Keratinocyte (primary cell): ENCODE results near the gene COX7B2. TPM values are rescaled to one million over a fixed set of nuclear protein-coding genes. Genes with fewer than 3 reads are reported as not detected.

Experiments used
- DNase-seq: peaks from one replicate; pipeline ENCODE4 v3.0.0-alpha.2; 2011; ENCODE audit warnings: low read depth, missing footprints, low spot score
- FAIRE-seq: peaks from 2 replicates; lab custom pipeline; 2011; peaks lifted over from hg19 to GRCh38; lab: Jason Lieb, UNC
- H2AFZ ChIP-seq: 2 replicates; pipeline ENCODE4 v1.6.0; 2012; ENCODE audit warnings: low read length, control low read depth, inconsistent platforms; ENCODE audit not compliant: control insufficient read depth
- H3K27ac ChIP-seq: 2 replicates; pipeline ENCODE4 v1.5.1; 2011; ENCODE audit warnings: low read length; ENCODE audit not compliant: control insufficient read depth, insufficient read depth
- H3K27me3 ChIP-seq: 3 replicates; pipeline ENCODE4 v1.6.0; 2011; ENCODE audit warnings: low read length; ENCODE audit not compliant: control insufficient read depth, insufficient read depth; ENCODE audit errors: extremely low read depth
- H3K36me3 ChIP-seq, 2 experiments: 2 replicates in 1 of 2; 3 replicates in 1 of 2; pipeline ENCODE4 v1.5.1; 2011; ENCODE audit warnings: low read length in 2 of 2, mild to moderate bottlenecking in 1 of 2; ENCODE audit not compliant: control insufficient read depth in 2 of 2, insufficient read depth in 2 of 2; ENCODE audit errors: extremely low read depth in 1 of 2
- H3K4me1 ChIP-seq: 3 replicates; pipeline ENCODE4 v1.5.1; 2011; ENCODE audit warnings: low read length; ENCODE audit not compliant: control insufficient read depth, insufficient read depth; ENCODE audit errors: extremely low read depth
- H3K4me2 ChIP-seq: 3 replicates; pipeline ENCODE4 v1.6.0; 2011; ENCODE audit warnings: low read depth, low read length; ENCODE audit not compliant: control insufficient read depth, insufficient read depth; ENCODE audit errors: extremely low read depth
- H3K4me3 ChIP-seq, 3 experiments: fragments of 200-600 bp in 1 of 3; sonication (generic) in 1 of 3; 2 replicates in 2 of 3; 3 replicates in 1 of 3; pipeline ENCODE4 v1.5.1; 2011 to 2016; ENCODE audit warnings: low read length in 3 of 3, mild to moderate bottlenecking in 3 of 3, control low read depth in 2 of 3, inconsistent platforms in 1 of 3, low read depth in 1 of 3, mixed read lengths in 1 of 3, mixed run types in 1 of 3, moderate library complexity in 1 of 3; ENCODE audit not compliant: control insufficient read depth in 2 of 3, insufficient read depth in 2 of 3; ENCODE audit errors: extremely low read depth in 1 of 3
- H3K79me2 ChIP-seq: 2 replicates; pipeline ENCODE4 v1.6.0; 2012; ENCODE audit warnings: low read length; ENCODE audit not compliant: control insufficient read depth, insufficient read depth
- H3K9ac ChIP-seq: 3 replicates; pipeline ENCODE4 v1.6.0; 2011; ENCODE audit warnings: low read length; ENCODE audit not compliant: control insufficient read depth, insufficient read depth; ENCODE audit errors: extremely low read depth
- H3K9me1 ChIP-seq: 3 replicates; pipeline ENCODE4 v1.6.0; 2011; ENCODE audit warnings: low read length; ENCODE audit not compliant: control insufficient read depth, insufficient read depth; ENCODE audit errors: extremely low read depth
- H3K9me3 ChIP-seq: 2 replicates; pipeline ENCODE4 v1.5.1; 2012; ENCODE audit warnings: low read depth, low read length; ENCODE audit not compliant: control insufficient read depth
- H4K20me1 ChIP-seq: 3 replicates; pipeline ENCODE4 v1.6.0; 2011; ENCODE audit warnings: low read length; ENCODE audit not compliant: control insufficient read depth, insufficient read depth; ENCODE audit errors: extremely low read depth
- EZH2 ChIP-seq: IDR thresholded peaks from one replicate; pipeline ENCODE4 v1.6.1; 2012; ENCODE audit warnings: inconsistent platforms, mild to moderate bottlenecking, low read length, moderate library complexity
- dilution Hi-C: fragments of 300-500 bp; cut with MboI; formaldehyde crosslinking; loops from one replicate; pipeline ENCODE4 v1.7.0; 2020; ENCODE audit warnings: low sequenced_read_pairs; ENCODE audit not compliant: extremely low pct_ligation_motif_present
- polyA plus RNA-seq, 5 experiments: library from polyadenylated mRNA; depleted of rRNA in 3 of 5; stranded (reverse) in 3 of 5; stranded (forward) in 1 of 5; unstranded in 1 of 5; fragments of >200 nt; gene quantifications; 1 replicate in 1 of 5; 2 replicates in 3 of 5; 3 replicates in 1 of 5; pipeline versions ENCODE4 v1.2.1 to v1.2.3, GENCODE V29; 2011 to 2012; ENCODE audit warnings: missing spikeins in 2 of 5, low read depth in 1 of 5, low replicate concordance in 1 of 5
- TF ChIP-seq, protein P1 (sequence below), 3 experiments: IDR thresholded peaks in 1 of 3; conservative IDR thresholded peaks in 1 of 3; optimal IDR thresholded peaks in 1 of 3; 2 replicates in 2 of 3; 3 replicates in 1 of 3; pipeline versions ENCODE3 to v1.5.1; 2011; ENCODE audit warnings: low read length in 3 of 3, mild to moderate bottlenecking in 3 of 3, moderate library complexity in 2 of 3, control low read depth in 1 of 3, inconsistent platforms in 1 of 3; ENCODE audit not compliant: insufficient read depth in 2 of 3; ENCODE audit errors: extremely low read depth in 1 of 3

The COX7B2 gene
- polyA plus RNA-seq, 1 donor (not counting 4 experiments of a cell fraction or from before 2014, with no cell fraction given): not detected

DNA sequence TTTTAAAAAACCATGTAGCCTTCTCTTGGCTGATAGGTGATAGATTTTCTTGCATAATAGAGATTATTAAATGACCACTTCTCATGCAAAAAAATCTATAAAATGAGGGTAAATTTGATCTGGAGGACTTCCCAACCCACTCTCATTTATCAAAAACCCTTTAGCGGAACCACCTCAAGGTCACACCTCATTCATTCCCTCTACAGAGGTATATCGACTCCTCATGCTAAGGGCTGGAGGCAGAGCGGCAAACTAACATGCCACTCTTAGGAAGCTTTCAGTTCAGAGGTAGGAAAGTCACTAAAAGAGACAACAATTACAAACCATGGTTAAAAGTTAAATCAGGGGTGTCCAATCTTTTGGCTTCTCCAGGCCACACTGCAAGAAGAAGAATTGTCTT is 90.0 kb downstream of the COX7B2 start:
- no peaks in the 10 kb centered on the region for H3K36me3 ChIP-seq
- no peak for TF ChIP-seq EZH2
- TF ChIP-seq, protein P1, sequence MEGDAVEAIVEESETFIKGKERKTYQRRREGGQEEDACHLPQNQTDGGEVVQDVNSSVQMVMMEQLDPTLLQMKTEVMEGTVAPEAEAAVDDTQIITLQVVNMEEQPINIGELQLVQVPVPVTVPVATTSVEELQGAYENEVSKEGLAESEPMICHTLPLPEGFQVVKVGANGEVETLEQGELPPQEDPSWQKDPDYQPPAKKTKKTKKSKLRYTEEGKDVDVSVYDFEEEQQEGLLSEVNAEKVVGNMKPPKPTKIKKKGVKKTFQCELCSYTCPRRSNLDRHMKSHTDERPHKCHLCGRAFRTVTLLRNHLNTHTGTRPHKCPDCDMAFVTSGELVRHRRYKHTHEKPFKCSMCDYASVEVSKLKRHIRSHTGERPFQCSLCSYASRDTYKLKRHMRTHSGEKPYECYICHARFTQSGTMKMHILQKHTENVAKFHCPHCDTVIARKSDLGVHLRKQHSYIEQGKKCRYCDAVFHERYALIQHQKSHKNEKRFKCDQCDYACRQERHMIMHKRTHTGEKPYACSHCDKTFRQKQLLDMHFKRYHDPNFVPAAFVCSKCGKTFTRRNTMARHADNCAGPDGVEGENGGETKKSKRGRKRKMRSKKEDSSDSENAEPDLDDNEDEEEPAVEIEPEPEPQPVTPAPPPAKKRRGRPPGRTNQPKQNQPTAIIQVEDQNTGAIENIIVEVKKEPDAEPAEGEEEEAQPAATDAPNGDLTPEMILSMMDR (optimal IDR thresholded peaks at IDR 0.05 in 1 of 3, IDR thresholded peaks at IDR 0.05 in 1 of 3, conservative IDR thresholded peaks at IDR 0.05 in 1 of 3; ENCODE audit: extremely low read depth in 1 of 3, insufficient read depth in 2 of 3, low read length in 3 of 3): no peak
- H3K9me1 ChIP-seq: no peaks in the 10 kb centered on the region
- DNase-seq (no peak), FAIRE-seq (no peak)
- no peak overlapping the region for H3K4me2 ChIP-seq
- H3K4me1 ChIP-seq: no peaks in the 10 kb centered on the region
- no peak overlapping the region for H3K4me3 ChIP-seq
- H3K79me2 ChIP-seq: no peaks in the 10 kb centered on the region
- no peaks in the 10 kb centered on the region for H3K27me3 ChIP-seq
- H4K20me1 ChIP-seq: no peaks in the 10 kb centered on the region
- dilution Hi-C loops: no loop called here
- H3K9me3 ChIP-seq: no peaks in the 10 kb centered on the region
- no peak overlapping the region for H3K9ac ChIP-seq
- H3K27ac ChIP-seq: no peak overlapping the region
- H2AFZ ChIP-seq: no peak overlapping the region

DNA sequence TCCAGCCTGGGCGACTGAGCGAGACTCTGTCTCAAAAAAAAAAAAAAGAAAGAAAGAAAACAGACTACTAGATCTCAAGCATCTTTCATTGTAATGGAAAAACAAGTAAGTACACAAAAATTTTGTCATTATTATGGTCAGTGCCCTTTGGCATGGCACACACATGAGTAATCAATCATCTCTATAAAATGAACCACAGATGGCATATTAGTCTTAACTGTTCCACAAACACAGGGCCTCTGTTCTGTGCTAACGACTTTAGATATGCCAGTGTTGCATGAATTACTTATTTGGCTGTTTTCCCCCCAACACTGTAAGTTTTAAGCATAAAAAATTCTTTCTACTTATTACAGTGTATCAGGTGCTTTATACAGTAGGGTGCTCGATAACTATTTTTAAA is 90.4 kb downstream of the COX7B2 start:
- H3K4me3 ChIP-seq: no peak overlapping the region
- H4K20me1 ChIP-seq: no peaks in the 10 kb centered on the region
- no peak overlapping the region for H2AFZ ChIP-seq
- no peak for TF ChIP-seq EZH2
- TF ChIP-seq, protein P1 (optimal IDR thresholded peaks at IDR 0.05 in 1 of 3, IDR thresholded peaks at IDR 0.05 in 1 of 3, conservative IDR thresholded peaks at IDR 0.05 in 1 of 3; ENCODE audit: extremely low read depth in 1 of 3, insufficient read depth in 2 of 3, low read length in 3 of 3): no peak
- H3K27me3 ChIP-seq: no peaks in the 10 kb centered on the region
- H3K4me1 ChIP-seq: no peaks in the 10 kb centered on the region
- no peaks in the 10 kb centered on the region for H3K9me3 ChIP-seq
- DNase-seq: no peak
- dilution Hi-C loops: no loop called here
- no peak overlapping the region for H3K4me2 ChIP-seq
- no peak overlapping the region for H3K9ac ChIP-seq
- H3K27ac ChIP-seq: no peak overlapping the region
- no peaks in the 10 kb centered on the region for H3K9me1 ChIP-seq
- FAIRE-seq: no peak
- H3K36me3 ChIP-seq: no peaks in the 10 kb centered on the region
- no peaks in the 10 kb centered on the region for H3K79me2 ChIP-seq
